ENCODE data around the gene FUOM. TPM values are rescaled to one million over a fixed set of nuclear protein-coding genes. Genes with fewer than 3 reads are reported as not detected.

FUOM gene
- total RNA-seq, 2 experiments from 2014 or later: 30.4 to 46.0 TPM

GRCh38 chr10:133310789-133311188 lies 47.0 kb downstream of the FUOM start:
- H3K79me2 ChIP-seq (ENCODE audit: insufficient read depth, low read depth, low read length): peaks cover 24% of the 10 kb centered on the region
- H3K4me2 ChIP-seq (ENCODE audit: low read length): no peak overlapping the region
- no peak overlapping the region for H3K4me3 ChIP-seq (ENCODE audit: low read depth, low read length, poor library complexity, severe bottlenecking)
- H3K9me3 ChIP-seq (ENCODE audit: low read length): no peaks in the 10 kb centered on the region
- no peak for DNase-seq (ENCODE audit: low spot score)
- no TSS peak for BruUV-seq (replicated peaks)
- H3K36me3 ChIP-seq (ENCODE audit: insufficient read depth, low read length): peaks cover 38% of the 10 kb centered on the region
- H2AFZ ChIP-seq (ENCODE audit: low read length): no peak overlapping the region
- ChIA-PET POLR2A (no interaction called here), CTCF (ENCODE audit: unreplicated experiment) (no interaction called here)
- no peak overlapping the region for H3K27ac ChIP-seq (ENCODE audit: low read depth, low read length, poor library complexity, severe bottlenecking)
- no peaks in the 10 kb centered on the region for H4K20me1 ChIP-seq (ENCODE audit: insufficient read depth, low read length)
- intact Hi-C loops (cut with micrococcal nuclease; ENCODE audit: unreplicated experiment): no loop called here
- no peak for TF ChIP-seq EZH2phosphoT487 (IDR thresholded peaks at IDR 0.05; ENCODE audit: borderline replicate concordance, low read depth, low read length)
- TF ChIP-seq CTCF (conservative IDR thresholded peaks at IDR 0.05; ENCODE audit: low read length): no peak
- H3K9me2 ChIP-seq (ENCODE audit: insufficient read depth, low read length): no peaks in the 10 kb centered on the region
- peaks cover 33% of the 10 kb centered on the region for H3K4me1 ChIP-seq (ENCODE audit: insufficient read depth, low read length, poor library complexity, severe bottlenecking)

GRCh38 chr10:133310399-133310755 lies 47.4 kb downstream of the FUOM start:
- DNase-seq (ENCODE audit: low spot score): no peak
- no TSS peak for BruUV-seq (replicated peaks)
- Histone ChIP-seq H4K20me1 (ENCODE audit: insufficient read depth, low read length) (no peaks in the 10 kb centered on the region), H3K27ac (ENCODE audit: low read depth, low read length, poor library complexity, severe bottlenecking) (no peak overlapping the region), H3K4me1 (ENCODE audit: insufficient read depth, low read length, poor library complexity, severe bottlenecking) (peaks cover 33% of the 10 kb centered on the region), H2AFZ (ENCODE audit: low read length) (no peak overlapping the region), H3K9me3 (ENCODE audit: low read length) (no peaks in the 10 kb centered on the region), H3K79me2 (ENCODE audit: insufficient read depth, low read depth, low read length) (peaks cover 28% of the 10 kb centered on the region), H3K36me3 (ENCODE audit: insufficient read depth, low read length) (peaks cover 38% of the 10 kb centered on the region), H3K9me2 (ENCODE audit: insufficient read depth, low read length) (no peaks in the 10 kb centered on the region), H3K4me2 (ENCODE audit: low read length) (no peak overlapping the region), H3K4me3 (ENCODE audit: low read depth, low read length, poor library complexity, severe bottlenecking) (no peak overlapping the region)
- ChIA-PET POLR2A (no interaction called here), CTCF (ENCODE audit: unreplicated experiment) (no interaction called here)
- TF ChIP-seq CTCF (conservative IDR thresholded peaks at IDR 0.05; ENCODE audit: low read length): no peak
- intact Hi-C loops (cut with micrococcal nuclease; ENCODE audit: unreplicated experiment): no loop called here

- peaks cover 38% of the 10 kb centered on the region for H3K36me3 ChIP-seq (ENCODE audit: insufficient read depth, low read length)
- H4K20me1 ChIP-seq (ENCODE audit: insufficient read depth, low read length): no peaks in the 10 kb centered on the region
- H3K9me2 ChIP-seq (ENCODE audit: insufficient read depth, low read length): no peaks in the 10 kb centered on the region
- ChIA-PET CTCF (ENCODE audit: unreplicated experiment) (no interaction called here), POLR2A (interaction anchor here (1.0 kb wide), 1 partner anchor 14 kb away, joined by 9 read pairs; no protein-coding TSS in a partner anchor)
- H3K4me1 ChIP-seq (ENCODE audit: insufficient read depth, low read length, poor library complexity, severe bottlenecking): peaks cover 28% of the 10 kb centered on the region
- no peak for DNase-seq (ENCODE audit: low spot score)
- no TSS peak for BruUV-seq (replicated peaks)
- TF ChIP-seq CTCF (conservative IDR thresholded peaks at IDR 0.05; ENCODE audit: low read length): no peak
- no peak for TF ChIP-seq EZH2phosphoT487 (IDR thresholded peaks at IDR 0.05; ENCODE audit: borderline replicate concordance, low read depth, low read length)
- no peak overlapping the region for H3K4me3 ChIP-seq (ENCODE audit: low read depth, low read length, poor library complexity, severe bottlenecking)
- intact Hi-C loops (cut with micrococcal nuclease; ENCODE audit: unreplicated experiment): loop anchor here (2.0 to 5.0 kb wide), 3 partner anchors 15 to 82 kb away; partner anchors contain the start of gene MTG1
- no peak overlapping the region for H2AFZ ChIP-seq (ENCODE audit: low read length)
- H3K79me2 ChIP-seq (ENCODE audit: insufficient read depth, low read depth, low read length): peaks cover 28% of the 10 kb centered on the region
- H3K27ac ChIP-seq (ENCODE audit: low read depth, low read length, poor library complexity, severe bottlenecking): no peak overlapping the region
- H3K9me3 ChIP-seq (ENCODE audit: low read length): no peaks in the 10 kb centered on the region
- H3K4me2 ChIP-seq (ENCODE audit: low read length): peak overlapping the region; percentile 38; the same call in 1 of the 2 replicates
Observed at GRCh38 chr10:133309720-133310398, 48.0 kb downstream of the FUOM start.

Measured in OCI-LY7 (cell line).